Epithelial cell of proximal tubule (primary cell): Measurements from ENCODE around the gene SH3RF1. TPM values are rescaled to one million over a fixed set of nuclear protein-coding genes. Genes with fewer than 3 reads are reported as not detected.

Source experiments
- DNase-seq: peaks from one replicate; pipeline ENCODE4 v3.0.0-alpha.2; 2011; ENCODE audit warnings: low read depth
- H3K4me3 ChIP-seq: 2 replicates; pipeline ENCODE4 v1.5.1; 2011; ENCODE audit warnings: low read depth, mild to moderate bottlenecking, low read length
- total RNA-seq: library from RNA; depleted of rRNA; stranded (reverse); fragments of >200 nt; gene quantifications from 2 replicates; pipeline ENCODE4 v1.2.3, GENCODE V29; 2015
- TF ChIP-seq, protein P1 (sequence below): conservative IDR thresholded peaks from 2 replicates; pipeline ENCODE4 v1.5.1; 2012; ENCODE audit warnings: low read depth, mild to moderate bottlenecking, low read length

SH3RF1 gene
- total RNA-seq, 1 donor from 2014 or later = 25.8 TPM

GRCh38 chr4:169228076-169228475, 42.7 kb downstream of the SH3RF1 start:
- DNase-seq = no peak
- no peak overlapping the region for H3K4me3 ChIP-seq
- TF ChIP-seq, protein P1, sequence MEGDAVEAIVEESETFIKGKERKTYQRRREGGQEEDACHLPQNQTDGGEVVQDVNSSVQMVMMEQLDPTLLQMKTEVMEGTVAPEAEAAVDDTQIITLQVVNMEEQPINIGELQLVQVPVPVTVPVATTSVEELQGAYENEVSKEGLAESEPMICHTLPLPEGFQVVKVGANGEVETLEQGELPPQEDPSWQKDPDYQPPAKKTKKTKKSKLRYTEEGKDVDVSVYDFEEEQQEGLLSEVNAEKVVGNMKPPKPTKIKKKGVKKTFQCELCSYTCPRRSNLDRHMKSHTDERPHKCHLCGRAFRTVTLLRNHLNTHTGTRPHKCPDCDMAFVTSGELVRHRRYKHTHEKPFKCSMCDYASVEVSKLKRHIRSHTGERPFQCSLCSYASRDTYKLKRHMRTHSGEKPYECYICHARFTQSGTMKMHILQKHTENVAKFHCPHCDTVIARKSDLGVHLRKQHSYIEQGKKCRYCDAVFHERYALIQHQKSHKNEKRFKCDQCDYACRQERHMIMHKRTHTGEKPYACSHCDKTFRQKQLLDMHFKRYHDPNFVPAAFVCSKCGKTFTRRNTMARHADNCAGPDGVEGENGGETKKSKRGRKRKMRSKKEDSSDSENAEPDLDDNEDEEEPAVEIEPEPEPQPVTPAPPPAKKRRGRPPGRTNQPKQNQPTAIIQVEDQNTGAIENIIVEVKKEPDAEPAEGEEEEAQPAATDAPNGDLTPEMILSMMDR = no peak

GRCh38 chr4:169226565-169226964, 44.2 kb downstream of the SH3RF1 start:
- TF ChIP-seq, protein P1 = no peak
- no peak for DNase-seq
- H3K4me3 ChIP-seq = no peak overlapping the region

- DNase-seq = no peak
- H3K4me3 ChIP-seq = peak overlapping the region; percentile 0
- TF ChIP-seq, protein P1 = no peak
Observed at GRCh38 chr4:169225812-169226211, 44.9 kb downstream of the SH3RF1 start.

DNA sequence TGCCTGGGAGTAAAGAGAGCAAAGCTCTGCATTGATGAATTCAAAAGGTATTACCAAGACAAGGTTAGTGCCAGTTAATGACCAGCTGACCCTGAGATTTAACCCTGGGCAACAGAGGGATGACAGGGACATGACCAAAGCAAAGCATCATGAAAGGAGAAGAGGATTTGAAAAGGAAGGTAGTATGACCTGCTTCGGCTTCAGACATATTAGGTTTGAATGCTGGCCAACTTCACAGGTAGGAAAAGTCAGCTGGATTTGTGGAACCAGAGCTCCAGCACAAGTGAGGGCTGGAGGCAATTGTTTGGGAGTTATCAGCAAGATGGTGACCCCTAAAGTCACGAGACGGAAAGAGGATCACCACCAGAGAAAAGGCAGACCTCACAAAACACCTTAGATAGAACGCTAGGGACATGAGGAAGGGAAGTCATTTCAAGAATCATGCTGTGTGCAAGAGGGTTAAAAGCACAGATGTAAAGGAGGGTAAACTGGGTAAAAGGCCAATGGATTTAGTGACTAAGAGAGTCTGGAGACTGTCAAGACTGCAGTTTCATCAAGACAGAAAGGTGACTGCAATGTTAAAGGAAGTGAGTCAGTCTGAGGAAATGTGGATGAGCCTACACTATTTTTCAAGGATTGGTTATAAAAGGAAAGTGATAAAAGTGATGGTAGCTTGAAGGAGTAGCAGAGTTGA, 45.6 kb downstream of the SH3RF1 start:
- TF ChIP-seq, protein P1 = no peak
- peak; percentile 95 for DNase-seq
- H3K4me3 ChIP-seq = peak overlapping the region; percentile 0

- DNase-seq = no peak
- TF ChIP-seq, protein P1 = no peak
- H3K4me3 ChIP-seq = no peak overlapping the region
Observed at GRCh38 chr4:169222761-169223160, 48.0 kb downstream of the SH3RF1 start.

GRCh38 chr4:169221662-169222061, 49.1 kb downstream of the SH3RF1 start:
- no peak for DNase-seq
- H3K4me3 ChIP-seq = no peak overlapping the region
- TF ChIP-seq, protein P1 = no peak

DNA sequence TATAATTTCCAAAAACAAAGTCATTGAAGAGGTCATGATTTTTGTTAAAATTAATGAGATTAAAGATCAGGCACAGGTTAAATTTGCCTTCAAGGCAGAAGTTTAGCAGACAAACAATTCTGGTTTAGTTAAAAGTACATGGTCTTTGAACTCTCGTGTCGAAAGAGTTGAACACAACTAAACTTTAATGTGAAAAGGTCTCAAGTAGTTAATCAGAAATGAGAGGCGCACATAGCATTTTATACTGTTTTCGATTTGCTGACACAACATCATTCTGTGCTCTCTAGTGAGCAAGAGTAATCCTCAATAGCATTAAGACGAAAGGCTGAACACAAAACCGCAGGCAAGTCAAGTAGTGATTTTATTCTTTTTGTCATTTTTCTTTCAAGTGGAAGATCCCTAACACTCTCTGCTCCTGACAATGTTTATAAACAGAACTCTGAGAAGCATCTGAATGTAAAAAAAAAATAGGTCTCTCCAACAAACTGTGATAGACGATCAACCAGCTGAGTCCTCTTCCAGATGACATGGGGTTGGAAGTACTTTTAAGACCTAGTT, 49.8 kb downstream of the SH3RF1 start:
- TF ChIP-seq, protein P1 = no peak
- DNase-seq = no peak
- H3K4me3 ChIP-seq = peak overlapping the region; percentile 44
